VCaP (cell line): Measurements from ENCODE around the gene TM4SF4.

ENCODE experiments used
- H3K27ac ChIP-seq: fragments of 450-650 bp; 2 replicates; pipeline ENCODE4 v1.5.1; 2017
- TF ChIP-seq, protein P1 (sequence below): fragments of 450-650 bp; conservative IDR thresholded peaks from 2 replicates; pipeline ENCODE4 v1.5.1; 2017; ENCODE audit warnings: mild to moderate bottlenecking, moderate library complexity

TM4SF4 gene

DNA sequence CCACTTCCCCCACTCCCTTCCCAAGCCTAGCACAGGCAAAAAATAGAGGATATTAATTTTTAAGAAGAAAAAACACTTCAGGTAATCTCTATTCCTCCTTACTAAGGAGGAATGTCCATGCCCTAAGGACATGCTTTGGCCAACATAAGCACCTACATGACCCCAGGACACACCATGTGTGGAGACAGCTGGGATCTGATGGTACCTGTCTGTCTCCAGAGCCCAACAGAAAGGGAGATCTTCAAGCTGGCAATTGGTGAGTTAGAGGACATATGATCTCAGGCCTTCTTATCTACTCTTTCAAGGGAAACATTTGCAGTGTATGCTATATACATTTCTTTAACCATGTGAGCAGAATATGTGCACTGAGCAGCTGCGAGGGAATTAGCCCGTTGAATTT lies 7.0 kb downstream of the TM4SF4 start:
- TF ChIP-seq, protein P1, sequence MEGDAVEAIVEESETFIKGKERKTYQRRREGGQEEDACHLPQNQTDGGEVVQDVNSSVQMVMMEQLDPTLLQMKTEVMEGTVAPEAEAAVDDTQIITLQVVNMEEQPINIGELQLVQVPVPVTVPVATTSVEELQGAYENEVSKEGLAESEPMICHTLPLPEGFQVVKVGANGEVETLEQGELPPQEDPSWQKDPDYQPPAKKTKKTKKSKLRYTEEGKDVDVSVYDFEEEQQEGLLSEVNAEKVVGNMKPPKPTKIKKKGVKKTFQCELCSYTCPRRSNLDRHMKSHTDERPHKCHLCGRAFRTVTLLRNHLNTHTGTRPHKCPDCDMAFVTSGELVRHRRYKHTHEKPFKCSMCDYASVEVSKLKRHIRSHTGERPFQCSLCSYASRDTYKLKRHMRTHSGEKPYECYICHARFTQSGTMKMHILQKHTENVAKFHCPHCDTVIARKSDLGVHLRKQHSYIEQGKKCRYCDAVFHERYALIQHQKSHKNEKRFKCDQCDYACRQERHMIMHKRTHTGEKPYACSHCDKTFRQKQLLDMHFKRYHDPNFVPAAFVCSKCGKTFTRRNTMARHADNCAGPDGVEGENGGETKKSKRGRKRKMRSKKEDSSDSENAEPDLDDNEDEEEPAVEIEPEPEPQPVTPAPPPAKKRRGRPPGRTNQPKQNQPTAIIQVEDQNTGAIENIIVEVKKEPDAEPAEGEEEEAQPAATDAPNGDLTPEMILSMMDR = no peak
- H3K27ac ChIP-seq = no peak overlapping the region

DNA sequence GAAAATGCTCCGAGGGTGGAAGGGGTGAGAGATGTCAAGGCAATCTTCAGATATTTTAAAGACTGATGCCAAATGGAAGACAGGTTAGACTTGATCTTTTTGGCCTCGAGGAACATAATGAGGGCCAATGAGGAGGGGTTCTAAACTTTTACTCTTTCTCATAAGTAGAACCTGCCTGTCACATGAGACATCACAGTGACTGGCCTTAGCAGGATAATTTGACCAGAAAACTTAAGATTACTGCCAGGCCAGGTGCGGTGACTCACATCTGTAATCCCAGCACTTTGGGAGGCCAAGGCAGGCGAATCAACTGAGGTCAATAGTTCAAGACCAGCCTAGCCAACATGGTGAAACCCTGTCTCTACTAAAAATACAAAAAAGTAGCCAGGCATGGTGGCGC lies 12.2 kb downstream of the TM4SF4 start:
- TF ChIP-seq, protein P1 = no peak
- no peak overlapping the region for H3K27ac ChIP-seq

DNA sequence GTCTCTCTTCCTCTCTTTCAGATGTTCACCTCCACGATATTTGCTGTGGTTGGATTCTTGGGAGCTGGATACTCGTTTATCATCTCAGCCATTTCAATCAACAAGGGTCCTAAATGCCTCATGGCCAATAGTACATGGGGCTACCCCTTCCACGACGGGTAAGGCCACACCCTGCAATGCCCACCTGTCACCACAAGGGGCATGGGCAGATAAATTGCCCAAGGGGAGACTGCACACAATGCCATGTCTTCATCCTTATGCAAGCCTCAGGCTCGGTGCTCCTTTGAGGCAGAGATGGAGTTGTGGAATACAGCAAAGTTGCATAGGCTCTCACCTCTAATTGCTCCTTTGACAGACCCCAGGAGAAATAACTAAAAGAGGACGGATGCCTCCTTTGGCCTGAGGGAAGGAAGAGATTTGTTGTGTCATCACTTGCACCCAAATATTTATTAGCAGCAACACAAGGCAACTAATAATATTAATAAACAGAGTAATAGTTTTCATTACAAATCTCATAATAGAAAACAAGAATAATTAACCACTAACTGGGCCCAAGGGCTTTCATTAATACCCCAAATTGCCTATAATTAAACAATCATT lies 13.2 kb downstream of the TM4SF4 start:
- H3K27ac ChIP-seq = no peak overlapping the region
- TF ChIP-seq, protein P1 = no peak; the same call in 1 of the 2 replicates

DNA sequence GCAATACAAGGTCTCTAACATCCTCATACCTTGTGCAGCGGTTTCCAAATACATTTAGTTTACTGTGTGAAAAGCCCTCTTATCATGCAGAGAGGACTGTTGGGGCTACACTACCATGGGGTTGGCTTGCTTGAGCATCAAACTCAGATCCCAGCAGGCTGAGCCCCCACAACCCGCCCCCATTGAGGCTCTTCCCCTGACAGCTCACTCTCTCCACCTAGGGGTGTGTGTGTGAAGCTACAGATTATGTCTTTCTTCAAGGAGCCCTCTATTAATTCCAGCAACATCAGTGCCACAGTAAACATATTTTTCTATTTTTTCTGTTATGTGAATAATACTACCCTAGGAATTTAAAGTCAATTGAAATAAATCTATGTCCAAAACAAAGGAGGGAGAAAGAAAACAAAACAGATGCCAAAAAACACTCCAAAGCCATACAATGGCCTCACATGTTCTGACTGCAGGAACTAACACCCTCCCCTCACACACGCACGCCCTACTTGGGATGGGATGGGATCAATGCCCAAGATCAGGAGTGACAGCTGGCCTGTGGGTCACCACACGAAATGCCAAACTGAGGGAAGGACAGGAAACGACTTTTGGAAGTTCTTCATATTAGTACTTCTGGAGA lies 14.7 kb downstream of the TM4SF4 start:
- H3K27ac ChIP-seq = peak overlapping the region; percentile 54; the same call in 1 of the 2 replicates
- TF ChIP-seq, protein P1 = peak; percentile 66

DNA sequence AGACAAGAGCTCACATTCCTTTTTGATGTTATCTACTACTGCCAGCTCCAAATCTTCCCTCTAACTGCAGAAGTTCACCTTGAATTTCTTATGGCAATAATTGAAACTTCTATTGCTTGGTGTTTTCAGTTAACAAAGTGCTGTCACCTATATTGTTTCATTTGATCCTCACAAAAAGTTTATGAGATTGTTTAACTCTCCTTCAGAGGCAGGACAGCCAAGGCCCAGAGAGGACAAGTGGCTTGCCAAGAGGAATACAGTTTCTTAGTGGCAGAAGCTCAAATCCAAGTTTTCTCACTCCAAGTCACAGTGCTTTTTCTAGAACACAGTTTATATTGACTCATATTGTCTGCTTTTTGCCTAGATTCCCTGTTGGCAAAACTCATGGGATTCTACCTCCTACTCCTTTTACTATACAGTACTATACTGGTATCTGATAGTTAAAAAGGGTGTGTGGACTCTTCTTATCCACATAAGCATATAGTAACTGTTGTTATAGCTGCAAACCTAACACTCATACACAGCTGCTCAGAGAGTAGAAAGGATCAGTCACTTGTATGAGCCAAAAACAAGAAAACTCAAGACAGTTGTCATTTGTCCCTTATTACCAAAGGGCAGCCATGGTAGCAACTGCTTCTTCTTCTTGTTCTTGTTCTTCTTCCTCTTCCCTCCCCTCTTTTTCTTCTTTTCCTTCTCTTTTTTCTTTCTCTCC lies 15.9 kb downstream of the TM4SF4 start:
- H3K27ac ChIP-seq = peak overlapping the region; percentile 54; the same call in 1 of the 2 replicates
- TF ChIP-seq, protein P1 = no peak

DNA sequence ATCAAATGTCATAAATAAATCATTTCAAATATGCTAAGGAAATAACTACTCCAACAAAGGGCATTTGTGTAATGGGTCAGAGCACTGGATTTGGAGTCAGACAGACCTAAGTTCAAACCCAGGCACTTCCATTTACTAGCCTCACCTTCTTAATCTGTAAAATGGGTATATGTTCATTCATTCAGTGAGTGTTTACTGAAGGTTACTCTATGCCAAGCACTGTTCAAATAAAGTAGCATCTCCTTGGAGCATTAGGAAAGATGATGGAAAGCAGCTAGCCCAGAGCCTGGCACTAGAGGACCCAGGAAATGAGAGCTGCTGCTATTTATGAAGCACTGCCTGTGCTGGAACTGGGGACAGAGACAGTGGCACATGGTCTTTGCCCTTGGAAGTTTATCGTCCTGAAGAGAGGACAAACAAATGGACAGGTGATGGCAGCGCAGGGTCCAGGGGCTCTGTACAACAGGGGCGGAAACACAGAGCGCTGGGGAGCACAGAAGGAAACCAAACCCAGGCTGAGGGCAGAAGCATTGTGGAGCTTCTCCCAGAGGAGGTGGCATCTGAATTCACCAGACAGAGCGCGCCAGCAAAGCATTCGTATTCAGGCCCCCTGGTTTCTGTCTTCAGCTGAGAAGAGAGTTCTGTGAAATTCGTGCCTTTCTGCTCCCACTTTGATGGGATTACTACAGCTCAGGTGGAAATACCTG lies 19.0 kb downstream of the TM4SF4 start:
- H3K27ac ChIP-seq = no peak overlapping the region
- TF ChIP-seq, protein P1 = no peak
